HEK293 (cell line): ENCODE data around the gene ODF2.

Experiments
- BCL11A ChIP-seq: fragments of 450-650 bp; formaldehyde crosslinking; IDR thresholded peaks from 2 replicates; pipeline ENCODE4 v1.5.1; 2016; ENCODE audit warnings: low read depth, missing biosample characterization, missing genetic modification characterization
- ZBTB26 ChIP-seq: fragments of 450-650 bp; formaldehyde crosslinking; optimal IDR thresholded peaks from 2 replicates; pipeline ENCODE3; 2016; ENCODE audit warnings: missing biosample characterization, mild to moderate bottlenecking, missing genetic modification characterization
- ZNF133 ChIP-seq: fragments of 450-650 bp; formaldehyde crosslinking; IDR thresholded peaks from 2 replicates; pipeline ENCODE4 v1.5.1; 2016; ENCODE audit warnings: missing biosample characterization, missing genetic modification characterization
- ZNF157 ChIP-seq: fragments of 450-650 bp; formaldehyde crosslinking; IDR thresholded peaks from 2 replicates; pipeline ENCODE4 v1.5.1; 2016; ENCODE audit warnings: missing biosample characterization, missing genetic modification characterization
- ZNF324 ChIP-seq: fragments of 450-650 bp; formaldehyde crosslinking; IDR thresholded peaks from 2 replicates; pipeline ENCODE4 v1.5.1; 2016; ENCODE audit warnings: missing biosample characterization, missing genetic modification characterization
- ZNF341 ChIP-seq: fragments of 450-650 bp; formaldehyde crosslinking; IDR thresholded peaks from 2 replicates; pipeline ENCODE4; 2016; ENCODE audit warnings: low read depth, missing biosample characterization, missing genetic modification characterization
- ZNF544 ChIP-seq: fragments of 450-650 bp; formaldehyde crosslinking; IDR thresholded peaks from 2 replicates; pipeline ENCODE4 v1.5.0; 2017; ENCODE audit warnings: missing biosample characterization, missing genetic modification characterization
- ZNF670 ChIP-seq: fragments of 450-650 bp; formaldehyde crosslinking; IDR thresholded peaks from 2 replicates; pipeline ENCODE4 v1.5.1; 2016; ENCODE audit warnings: missing biosample characterization, missing genetic modification characterization, low read depth
- TF ChIP-seq, protein P1 (sequence below): fragments of 450-650 bp; formaldehyde crosslinking; IDR thresholded peaks from 2 replicates; pipeline ENCODE4 v1.5.1; 2016; ENCODE audit warnings: missing biosample characterization, missing genetic modification characterization
- TF ChIP-seq, protein P2 (sequence below): fragments of 450-650 bp; formaldehyde crosslinking; IDR thresholded peaks from 2 replicates; pipeline ENCODE4 v1.5.1; 2017; ENCODE audit warnings: missing biosample characterization, mild to moderate bottlenecking, missing genetic modification characterization, moderate library complexity

GRCh38 chr9:128540634-128541360 is 85.0 kb downstream of the ODF2 start:
- TF ChIP-seq ZNF670 (tag by site-specific recombination): no peak
- no peak for TF ChIP-seq ZNF324 (tag by site-specific recombination)
- TF ChIP-seq ZNF133 (tag by site-specific recombination): no peak
- TF ChIP-seq, protein P1, sequence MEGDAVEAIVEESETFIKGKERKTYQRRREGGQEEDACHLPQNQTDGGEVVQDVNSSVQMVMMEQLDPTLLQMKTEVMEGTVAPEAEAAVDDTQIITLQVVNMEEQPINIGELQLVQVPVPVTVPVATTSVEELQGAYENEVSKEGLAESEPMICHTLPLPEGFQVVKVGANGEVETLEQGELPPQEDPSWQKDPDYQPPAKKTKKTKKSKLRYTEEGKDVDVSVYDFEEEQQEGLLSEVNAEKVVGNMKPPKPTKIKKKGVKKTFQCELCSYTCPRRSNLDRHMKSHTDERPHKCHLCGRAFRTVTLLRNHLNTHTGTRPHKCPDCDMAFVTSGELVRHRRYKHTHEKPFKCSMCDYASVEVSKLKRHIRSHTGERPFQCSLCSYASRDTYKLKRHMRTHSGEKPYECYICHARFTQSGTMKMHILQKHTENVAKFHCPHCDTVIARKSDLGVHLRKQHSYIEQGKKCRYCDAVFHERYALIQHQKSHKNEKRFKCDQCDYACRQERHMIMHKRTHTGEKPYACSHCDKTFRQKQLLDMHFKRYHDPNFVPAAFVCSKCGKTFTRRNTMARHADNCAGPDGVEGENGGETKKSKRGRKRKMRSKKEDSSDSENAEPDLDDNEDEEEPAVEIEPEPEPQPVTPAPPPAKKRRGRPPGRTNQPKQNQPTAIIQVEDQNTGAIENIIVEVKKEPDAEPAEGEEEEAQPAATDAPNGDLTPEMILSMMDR (tag by site-specific recombination): no peak
- no peak for TF ChIP-seq BCL11A (tag by site-specific recombination)
- no peak for TF ChIP-seq ZBTB26 (tag by site-specific recombination)
- TF ChIP-seq ZNF544: no peak
- no peak for TF ChIP-seq ZNF157
- TF ChIP-seq, protein P2, sequence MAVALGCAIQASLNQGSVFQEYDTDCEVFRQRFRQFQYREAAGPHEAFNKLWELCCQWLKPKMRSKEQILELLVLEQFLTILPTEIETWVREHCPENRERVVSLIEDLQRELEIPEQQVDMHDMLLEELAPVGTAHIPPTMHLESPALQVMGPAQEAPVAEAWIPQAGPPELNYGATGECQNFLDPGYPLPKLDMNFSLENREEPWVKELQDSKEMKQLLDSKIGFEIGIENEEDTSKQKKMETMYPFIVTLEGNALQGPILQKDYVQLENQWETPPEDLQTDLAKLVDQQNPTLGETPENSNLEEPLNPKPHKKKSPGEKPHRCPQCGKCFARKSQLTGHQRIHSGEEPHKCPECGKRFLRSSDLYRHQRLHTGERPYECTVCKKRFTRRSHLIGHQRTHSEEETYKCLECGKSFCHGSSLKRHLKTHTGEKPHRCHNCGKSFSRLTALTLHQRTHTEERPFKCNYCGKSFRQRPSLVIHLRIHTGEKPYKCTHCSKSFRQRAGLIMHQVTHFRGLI (tag by site-specific recombination): no peak
- no peak for TF ChIP-seq ZNF341 (tag by site-specific recombination)
